Type B pancreatic cell (in vitro differentiated cells): Measurements from ENCODE around the gene XKR8. TPM values are rescaled to one million over a fixed set of nuclear protein-coding genes. Genes with fewer than 3 reads are reported as not detected.

Experiments used
- DNase-seq: peaks from one replicate; pipeline ENCODE4 v3.0.0; 2021; ENCODE audit warnings: mixed read lengths; ENCODE audit not compliant: unreplicated experiment; ENCODE audit errors: extremely low spot score
- H3K27ac Mint-ChIP-seq: 2 replicates; pipeline ENCODE4 v1.8.0; 2021; ENCODE audit warnings: mild to moderate bottlenecking, mixed read lengths
- H3K27me3 Mint-ChIP-seq: 2 replicates; pipeline ENCODE4 v1.8.0; 2021; ENCODE audit warnings: mixed read lengths
- H3K36me3 Mint-ChIP-seq: 2 replicates; pipeline ENCODE4 v1.8.0; 2021; ENCODE audit warnings: mixed read lengths
- H3K4me1 Mint-ChIP-seq: one replicate; pipeline ENCODE4 v1.8.0; 2021; ENCODE audit warnings: mixed read lengths; ENCODE audit not compliant: unreplicated experiment
- H3K4me3 Mint-ChIP-seq: 2 replicates; pipeline ENCODE4 v1.8.0; 2021; ENCODE audit warnings: mild to moderate bottlenecking, mixed read lengths
- H3K9me3 Mint-ChIP-seq: 2 replicates; pipeline ENCODE4 v1.8.0; 2021; ENCODE audit warnings: mixed read lengths
- long read RNA-seq: library from polyadenylated mRNA; unstranded; transcript quantifications from one replicate; pipeline ENCODE4 v2.0.0, GENCODE V29; 2020
- total RNA-seq: library from RNA; stranded (reverse); gene quantifications from 2 replicates; pipeline ENCODE4 v1.2.1, GENCODE V29; 2021; ENCODE audit warnings: low replicate concordance
- TF ChIP-seq, protein P1 (sequence below): fragments of 200-600 bp; sonication (generic); conservative IDR thresholded peaks from 2 replicates; pipeline ENCODE4 v1.5.0; 2021; ENCODE audit warnings: antibody characterized with exemption, mild to moderate bottlenecking

Gene XKR8, protein sequence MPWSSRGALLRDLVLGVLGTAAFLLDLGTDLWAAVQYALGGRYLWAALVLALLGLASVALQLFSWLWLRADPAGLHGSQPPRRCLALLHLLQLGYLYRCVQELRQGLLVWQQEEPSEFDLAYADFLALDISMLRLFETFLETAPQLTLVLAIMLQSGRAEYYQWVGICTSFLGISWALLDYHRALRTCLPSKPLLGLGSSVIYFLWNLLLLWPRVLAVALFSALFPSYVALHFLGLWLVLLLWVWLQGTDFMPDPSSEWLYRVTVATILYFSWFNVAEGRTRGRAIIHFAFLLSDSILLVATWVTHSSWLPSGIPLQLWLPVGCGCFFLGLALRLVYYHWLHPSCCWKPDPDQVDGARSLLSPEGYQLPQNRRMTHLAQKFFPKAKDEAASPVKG
- total RNA-seq: 8.0 and 12.6 TPM in 2 replicates
- long read RNA-seq, partial matches to known transcripts: 0 of 1 reads
- long read RNA-seq, other reads (novel, unspliced or antisense): 1 of 1 reads

DNA sequence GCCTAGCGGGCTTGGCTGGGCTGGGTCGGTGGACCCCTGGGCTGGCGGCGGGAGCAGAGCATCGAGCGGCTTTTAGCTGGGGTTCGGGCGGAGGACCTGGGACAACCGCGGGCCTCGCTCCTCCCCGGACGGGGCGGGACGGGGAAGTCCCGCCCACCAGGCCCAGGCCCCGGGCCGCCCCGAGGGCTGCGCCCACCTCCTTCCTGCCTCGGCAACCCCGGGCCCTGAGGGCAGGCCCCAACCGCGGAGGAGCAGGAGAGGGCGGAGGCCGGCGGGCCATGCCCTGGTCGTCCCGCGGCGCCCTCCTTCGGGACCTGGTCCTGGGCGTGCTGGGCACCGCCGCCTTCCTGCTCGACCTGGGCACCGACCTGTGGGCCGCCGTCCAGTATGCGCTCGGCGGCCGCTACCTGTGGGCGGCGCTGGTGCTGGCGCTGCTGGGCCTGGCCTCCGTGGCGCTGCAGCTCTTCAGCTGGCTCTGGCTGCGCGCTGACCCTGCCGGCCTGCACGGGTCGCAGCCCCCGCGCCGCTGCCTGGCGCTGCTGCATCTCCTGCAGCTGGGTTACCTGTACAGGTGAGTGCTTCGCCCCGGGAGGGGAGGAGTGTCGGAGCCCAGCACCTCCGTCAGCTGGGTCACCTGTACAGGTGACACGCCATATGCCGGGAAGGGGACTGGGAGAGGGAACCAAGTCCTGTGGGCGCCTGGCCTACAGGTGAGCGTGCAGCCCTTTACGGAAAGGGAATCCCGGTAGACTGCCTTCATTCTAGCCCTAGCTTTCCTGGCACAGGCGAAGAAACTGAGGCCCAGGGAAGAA lies at the start of gene XKR8:
Gene XKR8 (plus strand): TSS at position 182 of the 812 bp plus-strand sequence. CDS start 97 bp downstream, at position 279.
- Mint-ChIP-seq H3K27me3 (peaks cover 4% of the 10 kb centered on the region), H3K36me3 (no peaks in the 10 kb centered on the region), H3K9me3 (no peaks in the 10 kb centered on the region), H3K4me1 (peaks cover 4% of the 10 kb centered on the region), H3K4me3 (peak within 1 kb of the TSS; percentile 87), H3K27ac (peak within 1 kb of the TSS; percentile 79)
- DNase-seq: peak; percentile 86
- TF ChIP-seq, protein P1, sequence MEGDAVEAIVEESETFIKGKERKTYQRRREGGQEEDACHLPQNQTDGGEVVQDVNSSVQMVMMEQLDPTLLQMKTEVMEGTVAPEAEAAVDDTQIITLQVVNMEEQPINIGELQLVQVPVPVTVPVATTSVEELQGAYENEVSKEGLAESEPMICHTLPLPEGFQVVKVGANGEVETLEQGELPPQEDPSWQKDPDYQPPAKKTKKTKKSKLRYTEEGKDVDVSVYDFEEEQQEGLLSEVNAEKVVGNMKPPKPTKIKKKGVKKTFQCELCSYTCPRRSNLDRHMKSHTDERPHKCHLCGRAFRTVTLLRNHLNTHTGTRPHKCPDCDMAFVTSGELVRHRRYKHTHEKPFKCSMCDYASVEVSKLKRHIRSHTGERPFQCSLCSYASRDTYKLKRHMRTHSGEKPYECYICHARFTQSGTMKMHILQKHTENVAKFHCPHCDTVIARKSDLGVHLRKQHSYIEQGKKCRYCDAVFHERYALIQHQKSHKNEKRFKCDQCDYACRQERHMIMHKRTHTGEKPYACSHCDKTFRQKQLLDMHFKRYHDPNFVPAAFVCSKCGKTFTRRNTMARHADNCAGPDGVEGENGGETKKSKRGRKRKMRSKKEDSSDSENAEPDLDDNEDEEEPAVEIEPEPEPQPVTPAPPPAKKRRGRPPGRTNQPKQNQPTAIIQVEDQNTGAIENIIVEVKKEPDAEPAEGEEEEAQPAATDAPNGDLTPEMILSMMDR: peak; percentile 61

DNA sequence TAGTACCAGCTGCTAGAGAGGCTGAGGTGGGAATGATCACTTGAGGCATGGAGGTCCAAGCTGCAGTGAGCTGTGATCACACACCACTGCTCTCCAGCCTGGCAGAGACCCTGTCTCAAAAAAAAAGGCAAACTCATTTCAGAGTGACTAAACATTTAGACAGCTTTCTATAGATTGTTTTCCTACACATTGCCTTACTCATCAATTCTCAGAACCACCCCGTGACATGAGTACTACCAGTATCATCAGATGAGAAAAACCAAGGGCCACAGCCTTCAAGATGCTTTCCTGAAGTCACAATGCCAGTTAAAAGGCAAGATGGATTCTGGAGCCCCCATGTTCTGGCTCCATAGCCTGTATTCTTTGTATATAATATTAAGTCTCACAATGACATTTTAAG lies 47.3 kb upstream of the XKR8 start:
- Mint-ChIP-seq H3K4me1 (peaks cover 8% of the 10 kb centered on the region), H3K4me3 (peak overlapping the region; percentile 44), H3K36me3 (peaks cover 8% of the 10 kb centered on the region), H3K9me3 (no peaks in the 10 kb centered on the region), H3K27ac (no peak overlapping the region), H3K27me3 (peaks cover 6% of the 10 kb centered on the region)
- TF ChIP-seq, protein P1: no peak
- no peak for DNase-seq

DNA sequence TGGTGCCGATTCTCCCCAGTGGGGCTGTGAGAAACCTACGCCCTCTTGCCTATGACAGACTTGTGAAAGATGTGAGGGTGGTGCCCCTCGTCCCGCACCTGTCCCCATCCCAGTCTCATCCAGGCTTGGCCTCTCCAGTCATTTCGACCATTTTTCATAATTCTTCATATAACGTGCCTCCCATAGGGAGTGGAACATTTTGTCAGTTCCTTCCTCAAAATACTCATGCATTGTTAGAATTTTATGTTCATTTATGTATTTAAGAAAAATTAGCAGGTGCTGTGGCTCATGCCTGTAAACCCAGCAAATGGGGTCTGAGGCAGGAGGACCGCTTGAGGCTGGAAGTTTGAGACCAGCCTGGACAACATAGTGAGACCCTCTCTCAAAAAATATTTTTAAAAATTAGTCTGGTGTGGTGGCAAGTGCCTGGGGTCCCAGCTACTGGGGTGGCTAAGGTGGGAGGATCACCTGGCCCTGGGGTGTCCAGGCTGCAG lies 44.6 kb upstream of the XKR8 start:
- DNase-seq: no peak
- H3K4me1 Mint-ChIP-seq: peaks cover 8% of the 10 kb centered on the region
- peak overlapping the region; percentile 97 for H3K27ac Mint-ChIP-seq
- H3K27me3 Mint-ChIP-seq: peaks cover 16% of the 10 kb centered on the region
- H3K9me3 Mint-ChIP-seq: no peaks in the 10 kb centered on the region
- peaks cover 6% of the 10 kb centered on the region for H3K36me3 Mint-ChIP-seq
- peak overlapping the region; percentile 100 for H3K4me3 Mint-ChIP-seq
- TF ChIP-seq, protein P1: no peak

DNA sequence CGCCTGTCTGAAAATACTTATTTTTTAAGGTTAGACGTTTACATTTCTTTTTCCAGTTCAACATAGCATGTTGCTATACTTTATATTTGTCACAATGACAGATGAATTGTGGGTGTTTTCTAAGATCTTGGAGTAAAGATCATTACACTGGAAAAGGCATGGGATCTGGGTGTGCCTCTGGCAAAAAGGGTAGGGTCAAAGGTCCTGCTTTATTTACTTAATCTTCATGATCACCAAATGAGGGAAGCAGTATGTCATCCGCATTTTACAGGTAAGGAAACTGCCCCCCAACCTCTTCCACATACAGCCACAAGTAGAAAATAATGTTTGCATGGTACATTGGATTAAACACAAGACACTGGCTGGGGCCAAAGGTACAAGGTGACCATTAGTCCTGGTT lies 37.5 kb upstream of the XKR8 start:
- Mint-ChIP-seq H3K4me3 (no peak overlapping the region), H3K4me1 (no peaks in the 10 kb centered on the region), H3K27me3 (peaks cover 12% of the 10 kb centered on the region), H3K27ac (no peak overlapping the region), H3K9me3 (no peaks in the 10 kb centered on the region), H3K36me3 (no peaks in the 10 kb centered on the region)
- DNase-seq: no peak
- TF ChIP-seq, protein P1: no peak

DNA sequence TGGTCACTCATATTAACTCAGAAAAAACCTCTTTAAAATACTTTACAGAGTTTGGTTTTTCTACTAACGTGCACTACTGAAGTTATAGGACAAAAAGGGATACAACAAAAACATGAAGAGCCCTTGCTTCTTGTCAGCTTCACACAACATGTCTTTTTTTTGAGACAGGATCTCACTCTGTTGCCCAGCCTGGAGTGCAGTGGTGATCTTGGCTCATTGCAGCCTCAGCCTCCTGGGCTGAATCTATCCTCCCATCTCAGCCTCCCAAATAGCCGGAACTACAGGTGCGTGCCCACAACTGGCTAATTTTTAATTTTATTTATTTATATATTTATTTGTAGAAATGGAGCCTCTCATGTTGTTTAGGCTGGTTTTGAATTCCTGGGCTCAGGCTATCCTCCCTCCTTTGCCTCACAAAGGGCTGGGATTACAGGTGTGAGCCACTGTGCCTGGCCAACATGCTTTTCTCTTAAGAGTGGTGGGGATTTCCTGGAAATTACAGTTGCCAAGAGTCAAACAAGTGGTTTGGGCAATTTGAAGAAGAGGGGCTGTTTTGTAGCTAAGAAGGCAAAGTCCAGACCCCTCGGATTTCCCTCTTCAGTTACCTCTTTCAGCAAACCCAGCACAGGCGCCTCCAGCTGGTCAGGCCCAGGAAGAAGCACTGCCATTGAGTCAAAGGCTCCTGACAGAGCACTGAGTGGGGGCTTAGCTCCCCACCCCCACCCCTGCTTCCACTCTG lies 31.4 kb upstream of the XKR8 start:
- TF ChIP-seq, protein P1: no peak
- no peak overlapping the region for H3K4me3 Mint-ChIP-seq
- DNase-seq: no peak
- peaks cover 4% of the 10 kb centered on the region for H3K27me3 Mint-ChIP-seq
- H3K36me3 Mint-ChIP-seq: no peaks in the 10 kb centered on the region
- H3K9me3 Mint-ChIP-seq: no peaks in the 10 kb centered on the region
- no peaks in the 10 kb centered on the region for H3K4me1 Mint-ChIP-seq
- no peak overlapping the region for H3K27ac Mint-ChIP-seq
